Panc1 (cell line): ENCODE data around the gene TRIM3.

ENCODE experiments used
- POLR2AphosphoS5 ChIP-seq: IDR thresholded peaks from 2 replicates; pipeline ENCODE4 v1.6.1; 2012; ENCODE audit warnings: mild to moderate bottlenecking, low read depth, low read length, moderate library complexity
- TCF7L2 ChIP-seq: IDR thresholded peaks from 2 replicates; pipeline ENCODE4 v1.6.1; 2011; ENCODE audit warnings: mild to moderate bottlenecking, low read depth, low read length, inconsistent platforms
- TF ChIP-seq, protein P1 (sequence below): fragments of 450-650 bp; IDR thresholded peaks from 2 replicates; pipeline ENCODE4 v1.5.1; 2017; ENCODE audit warnings: mild to moderate bottlenecking
- TF ChIP-seq, protein P2 (sequence below), 2 experiments: IDR thresholded peaks; 2 replicates each; pipeline ENCODE4 v1.6.1; 2011 to 2012; ENCODE audit warnings: low read depth in 2 of 2, control low read depth in 1 of 2, low read length in 1 of 2, mild to moderate bottlenecking in 1 of 2, moderate library complexity in 1 of 2; ENCODE audit not compliant: insufficient read depth in 1 of 2

DNA sequence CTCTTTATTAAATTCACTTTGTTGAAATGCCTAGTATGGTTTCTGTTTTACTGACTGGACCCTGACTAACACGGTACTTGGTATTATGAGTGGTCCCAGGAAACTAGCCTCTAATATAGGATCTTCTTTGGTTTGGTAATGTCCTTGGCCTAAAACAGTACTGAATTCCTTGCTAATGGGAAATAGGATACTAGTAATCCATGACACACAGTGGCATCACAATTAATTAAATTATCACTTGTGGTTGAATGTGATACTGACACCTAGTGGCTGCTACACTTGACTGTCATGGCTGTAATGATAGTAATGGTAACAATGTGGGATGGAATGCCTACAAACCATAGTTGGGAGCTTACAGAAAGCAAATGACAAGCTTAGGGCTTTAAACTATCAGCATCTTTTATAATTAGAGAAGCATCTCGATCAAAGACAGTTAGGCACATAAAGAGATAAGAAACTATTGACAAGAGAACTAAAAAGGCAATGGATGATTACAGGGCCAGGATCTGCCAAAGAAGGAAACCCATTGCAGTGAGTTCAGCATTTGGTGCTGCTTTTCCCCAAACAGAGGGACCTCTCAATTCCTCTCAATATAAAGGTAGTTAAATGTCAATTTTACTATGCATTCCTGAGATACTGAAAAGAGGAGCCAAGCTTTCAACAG, 32.0 kb upstream of the TRIM3 start:
- TF ChIP-seq, protein P1, sequence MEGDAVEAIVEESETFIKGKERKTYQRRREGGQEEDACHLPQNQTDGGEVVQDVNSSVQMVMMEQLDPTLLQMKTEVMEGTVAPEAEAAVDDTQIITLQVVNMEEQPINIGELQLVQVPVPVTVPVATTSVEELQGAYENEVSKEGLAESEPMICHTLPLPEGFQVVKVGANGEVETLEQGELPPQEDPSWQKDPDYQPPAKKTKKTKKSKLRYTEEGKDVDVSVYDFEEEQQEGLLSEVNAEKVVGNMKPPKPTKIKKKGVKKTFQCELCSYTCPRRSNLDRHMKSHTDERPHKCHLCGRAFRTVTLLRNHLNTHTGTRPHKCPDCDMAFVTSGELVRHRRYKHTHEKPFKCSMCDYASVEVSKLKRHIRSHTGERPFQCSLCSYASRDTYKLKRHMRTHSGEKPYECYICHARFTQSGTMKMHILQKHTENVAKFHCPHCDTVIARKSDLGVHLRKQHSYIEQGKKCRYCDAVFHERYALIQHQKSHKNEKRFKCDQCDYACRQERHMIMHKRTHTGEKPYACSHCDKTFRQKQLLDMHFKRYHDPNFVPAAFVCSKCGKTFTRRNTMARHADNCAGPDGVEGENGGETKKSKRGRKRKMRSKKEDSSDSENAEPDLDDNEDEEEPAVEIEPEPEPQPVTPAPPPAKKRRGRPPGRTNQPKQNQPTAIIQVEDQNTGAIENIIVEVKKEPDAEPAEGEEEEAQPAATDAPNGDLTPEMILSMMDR = peak; percentile 91
- TF ChIP-seq, protein P2, sequence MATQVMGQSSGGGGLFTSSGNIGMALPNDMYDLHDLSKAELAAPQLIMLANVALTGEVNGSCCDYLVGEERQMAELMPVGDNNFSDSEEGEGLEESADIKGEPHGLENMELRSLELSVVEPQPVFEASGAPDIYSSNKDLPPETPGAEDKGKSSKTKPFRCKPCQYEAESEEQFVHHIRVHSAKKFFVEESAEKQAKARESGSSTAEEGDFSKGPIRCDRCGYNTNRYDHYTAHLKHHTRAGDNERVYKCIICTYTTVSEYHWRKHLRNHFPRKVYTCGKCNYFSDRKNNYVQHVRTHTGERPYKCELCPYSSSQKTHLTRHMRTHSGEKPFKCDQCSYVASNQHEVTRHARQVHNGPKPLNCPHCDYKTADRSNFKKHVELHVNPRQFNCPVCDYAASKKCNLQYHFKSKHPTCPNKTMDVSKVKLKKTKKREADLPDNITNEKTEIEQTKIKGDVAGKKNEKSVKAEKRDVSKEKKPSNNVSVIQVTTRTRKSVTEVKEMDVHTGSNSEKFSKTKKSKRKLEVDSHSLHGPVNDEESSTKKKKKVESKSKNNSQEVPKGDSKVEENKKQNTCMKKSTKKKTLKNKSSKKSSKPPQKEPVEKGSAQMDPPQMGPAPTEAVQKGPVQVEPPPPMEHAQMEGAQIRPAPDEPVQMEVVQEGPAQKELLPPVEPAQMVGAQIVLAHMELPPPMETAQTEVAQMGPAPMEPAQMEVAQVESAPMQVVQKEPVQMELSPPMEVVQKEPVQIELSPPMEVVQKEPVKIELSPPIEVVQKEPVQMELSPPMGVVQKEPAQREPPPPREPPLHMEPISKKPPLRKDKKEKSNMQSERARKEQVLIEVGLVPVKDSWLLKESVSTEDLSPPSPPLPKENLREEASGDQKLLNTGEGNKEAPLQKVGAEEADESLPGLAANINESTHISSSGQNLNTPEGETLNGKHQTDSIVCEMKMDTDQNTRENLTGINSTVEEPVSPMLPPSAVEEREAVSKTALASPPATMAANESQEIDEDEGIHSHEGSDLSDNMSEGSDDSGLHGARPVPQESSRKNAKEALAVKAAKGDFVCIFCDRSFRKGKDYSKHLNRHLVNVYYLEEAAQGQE (IDR thresholded peaks at IDR 0.05; ENCODE audit: insufficient read depth in 1 of 2, low read depth in 2 of 2, low read length in 1 of 2) = no peak
- TF ChIP-seq POLR2AphosphoS5 (no peak), TCF7L2 (no peak)
